HepG2 (cell line): ENCODE results near the gene AP3B2. TPM values are rescaled to one million over a fixed set of nuclear protein-coding genes. Genes with fewer than 3 reads are reported as not detected.

ENCODE experiments used
- ARHGAP35 ChIP-seq: sonication (generic); formaldehyde crosslinking; IDR thresholded peaks from 2 replicates; pipeline ENCODE4 v1.9.0; 2022; ENCODE audit warnings: mild to moderate bottlenecking, inconsistent platforms, moderate library complexity, missing genetic modification reagents, borderline replicate concordance
- ATF2 ChIP-seq: sonication (generic); formaldehyde crosslinking; IDR thresholded peaks from 2 replicates; pipeline ENCODE4 v1.4.0; 2020; ENCODE audit warnings: missing genetic modification reagents
- ATF7-NPFF ChIP-seq: sonication (generic); formaldehyde crosslinking; IDR thresholded peaks from 2 replicates; pipeline ENCODE4 v1.8.1; 2023; ENCODE audit warnings: mild to moderate bottlenecking, low read depth, missing genetic modification reagents, moderate library complexity
- CSRNP1 ChIP-seq: sonication (generic); formaldehyde crosslinking; IDR thresholded peaks from 2 replicates; pipeline ENCODE4 v1.8.1; 2023; ENCODE audit warnings: mild to moderate bottlenecking, missing genetic modification reagents
- EEA1 ChIP-seq: sonication (generic); formaldehyde crosslinking; IDR thresholded peaks from 2 replicates; pipeline ENCODE4 v1.5.1; 2020; ENCODE audit warnings: mild to moderate bottlenecking, missing genetic modification reagents, borderline replicate concordance
- ELF4 ChIP-seq: sonication (generic); formaldehyde crosslinking; IDR thresholded peaks from 2 replicates; pipeline ENCODE4 v1.5.0; 2020; ENCODE audit warnings: missing genetic modification reagents, mild to moderate bottlenecking, moderate library complexity, borderline replicate concordance
- HDAC6 ChIP-seq: fragments of 200-600 bp; sonication (generic); IDR thresholded peaks from 2 replicates; pipeline ENCODE4 v1.7.0; 2017; ENCODE audit warnings: mild to moderate bottlenecking, antibody characterized with exemption, low read length, low read depth
- HNRNPLL ChIP-seq: fragments of 200-400 bp; formaldehyde crosslinking; IDR thresholded peaks from 2 replicates; pipeline ENCODE4 v1.6.1; 2017; ENCODE audit warnings: mild to moderate bottlenecking, low read depth, low read length; ENCODE audit not compliant: poor library complexity, severe bottlenecking
- JARID2 ChIP-seq: sonication (generic); formaldehyde crosslinking; IDR thresholded peaks from 2 replicates; pipeline ENCODE4 v1.8.1; 2023; ENCODE audit warnings: missing genetic modification reagents, inconsistent platforms; ENCODE audit not compliant: insufficient replicate concordance
- MEIS1 ChIP-seq: sonication (generic); formaldehyde crosslinking; IDR thresholded peaks from 2 replicates; pipeline ENCODE4 v1.9.0; 2021; ENCODE audit warnings: mild to moderate bottlenecking, missing genetic modification reagents, moderate library complexity, borderline replicate concordance
- MEIS2 ChIP-seq: sonication (generic); formaldehyde crosslinking; IDR thresholded peaks from 2 replicates; pipeline ENCODE4 v1.9.0; 2021; ENCODE audit warnings: mild to moderate bottlenecking, missing genetic modification reagents
- PAX8 ChIP-seq: sonication (generic); formaldehyde crosslinking; IDR thresholded peaks from 2 replicates; pipeline ENCODE4 v1.8.0; 2022; ENCODE audit warnings: mild to moderate bottlenecking, missing genetic modification reagents, borderline replicate concordance
- PPARG ChIP-seq: conservative IDR thresholded peaks from 2 replicates; pipeline ENCODE4 v1.6.1; 2016; ENCODE audit warnings: missing biosample characterization, missing genetic modification reagents
- RBAK ChIP-seq: sonication (generic); formaldehyde crosslinking; IDR thresholded peaks from 2 replicates; pipeline ENCODE4 v1.5.1; 2020; ENCODE audit warnings: mild to moderate bottlenecking, missing genetic modification reagents
- RBM22 ChIP-seq: fragments of 200-400 bp; formaldehyde crosslinking; optimal IDR thresholded peaks from 2 replicates; pipeline ENCODE3; 2017; ENCODE audit warnings: mild to moderate bottlenecking, low read length, moderate library complexity
- SATB2 ChIP-seq: sonication (generic); formaldehyde crosslinking; IDR thresholded peaks from 2 replicates; pipeline ENCODE4 v1.5.0; 2020; ENCODE audit warnings: missing genetic modification reagents
- SETDB1 ChIP-seq: sonication (generic); formaldehyde crosslinking; IDR thresholded peaks from 2 replicates; pipeline ENCODE4 v1.5.1; 2020; ENCODE audit warnings: missing genetic modification reagents, mild to moderate bottlenecking, borderline replicate concordance
- SMAD1 ChIP-seq: sonication (generic); formaldehyde crosslinking; IDR thresholded peaks from 2 replicates; pipeline ENCODE4 v1.4.0; 2020; ENCODE audit warnings: missing genetic modification reagents, low read depth, mild to moderate bottlenecking, borderline replicate concordance
- TAF1 ChIP-seq: sonication (generic); formaldehyde crosslinking; IDR thresholded peaks from 2 replicates; pipeline ENCODE4 v1.4.0; 2020; ENCODE audit warnings: missing genetic modification reagents
- ZBTB7A ChIP-seq: sonication (generic); formaldehyde crosslinking; IDR thresholded peaks from 2 replicates; pipeline ENCODE4 v1.8.0; 2022; ENCODE audit warnings: mild to moderate bottlenecking, missing genetic modification reagents
- ZNF12 ChIP-seq: sonication (generic); formaldehyde crosslinking; IDR thresholded peaks from 2 replicates; pipeline ENCODE4 v1.5.0; 2020; ENCODE audit warnings: missing genetic modification reagents
- ZNF335 ChIP-seq: sonication (generic); formaldehyde crosslinking; IDR thresholded peaks from 2 replicates; pipeline ENCODE4 v1.4.0; 2020; ENCODE audit warnings: missing genetic modification reagents
- ZNF720 ChIP-seq: sonication (generic); formaldehyde crosslinking; IDR thresholded peaks from 2 replicates; pipeline ENCODE4 v1.4.0; 2020; ENCODE audit warnings: missing genetic modification reagents
- ZNF75D ChIP-seq: sonication (generic); formaldehyde crosslinking; IDR thresholded peaks from 2 replicates; pipeline ENCODE4 v1.8.1; 2023; ENCODE audit warnings: missing genetic modification reagents, mild to moderate bottlenecking, borderline replicate concordance
- ZSCAN22 ChIP-seq: sonication (generic); formaldehyde crosslinking; IDR thresholded peaks from 2 replicates; pipeline ENCODE4 v1.4.0; 2020; ENCODE audit warnings: mild to moderate bottlenecking, missing genetic modification reagents
- polyA plus RNA-seq, 8 experiments: library from polyadenylated mRNA; depleted of rRNA in 3 of 8; stranded (reverse) in 7 of 8; unstranded in 1 of 8; fragments of >200 nt; fragmentation: Illumina TruSeq in 4 of 8; extraction: Trizol in 4 of 8; gene quantifications; 2 replicates each; pipeline versions ENCODE4 v1.2.1 to v1.2.3, GENCODE V29; 2011 to 2016; ENCODE audit warnings: low read depth in 4 of 8, missing spikeins in 1 of 8, mixed read lengths in 1 of 8; ENCODE audit not compliant: insufficient read depth in 1 of 8
- total RNA-seq, 5 experiments: library from RNA; depleted of rRNA; stranded (reverse); fragments of >200 nt; fragmentation: Illumina TruSeq; extraction: Trizol; gene quantifications; 2 replicates each; pipeline ENCODE4 v1.2.3, GENCODE V29; 2016; ENCODE audit warnings: low read depth in 1 of 5
- TF ChIP-seq, protein P1 (sequence below): sonication (generic); formaldehyde crosslinking; conservative IDR thresholded peaks from 2 replicates; pipeline ENCODE4 v1.4.0; 2020; ENCODE audit warnings: missing genetic modification reagents

The AP3B2 gene
- total and polyA plus RNA-seq, 2 of the 13 experiments (the other 11 are each of a cell fraction or from before 2014, with no cell fraction given), result not detected

GRCh38 chr15:82749951-82750830, 40.5 kb upstream of the AP3B2 start (continued):
- TF ChIP-seq RBAK (CRISPR knock-in tag) (no peak; the same call in 1 of the 2 replicates), SETDB1 (CRISPR knock-in tag) (no peak), ZNF720 (CRISPR knock-in tag) (no peak), MEIS1 (CRISPR knock-in tag) (peak; percentile 89; the same call in 1 of the 2 replicates), ZNF12 (no peak), HDAC6 (no peak), MEIS2 (no peak), ZSCAN22 (CRISPR knock-in tag) (no peak), EEA1 (CRISPR knock-in tag) (peak; percentile 72; the same call in 1 of the 2 replicates), JARID2 (CRISPR knock-in tag) (no peak), ARHGAP35 (CRISPR knock-in tag) (no peak), ATF7-NPFF (CRISPR knock-in tag) (no peak), ATF2 (peak; percentile 78), PPARG (CRISPR knock-in tag) (0 out of 2 replicates have a peak, but pooled peaks have one; percentile 51), RBM22 (no peak), TAF1 (peak; percentile 89), SATB2 (peak; percentile 83), ZNF335 (CRISPR knock-in tag) (no peak), PAX8 (peak; percentile 66; the same call in 1 of the 2 replicates), HNRNPLL (peak; percentile 79), ELF4 (CRISPR knock-in tag) (peak; percentile 58; the same call in 1 of the 2 replicates), CSRNP1 (0 out of 2 replicates have a peak, but pooled peaks have one; percentile 21), ZBTB7A (peak; percentile 55; the same call in 1 of the 2 replicates), SMAD1 (no peak), ZNF75D (no peak)
- TF ChIP-seq, protein P1, sequence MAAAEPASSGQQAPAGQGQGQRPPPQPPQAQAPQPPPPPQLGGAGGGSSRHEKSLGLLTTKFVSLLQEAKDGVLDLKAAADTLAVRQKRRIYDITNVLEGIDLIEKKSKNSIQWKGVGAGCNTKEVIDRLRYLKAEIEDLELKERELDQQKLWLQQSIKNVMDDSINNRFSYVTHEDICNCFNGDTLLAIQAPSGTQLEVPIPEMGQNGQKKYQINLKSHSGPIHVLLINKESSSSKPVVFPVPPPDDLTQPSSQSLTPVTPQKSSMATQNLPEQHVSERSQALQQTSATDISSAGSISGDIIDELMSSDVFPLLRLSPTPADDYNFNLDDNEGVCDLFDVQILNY, result no peak
